ENCODE measurements around the gene MADD.

GRCh38 chr11:47271961-47272661 is 2.2 kb downstream of the MADD start:
- TF ChIP-seq EZH2phosphoT487 (IDR thresholded peaks at IDR 0.05; ENCODE audit: insufficient read depth, low read depth) (no peak), EZH2 (IDR thresholded peaks at IDR 0.05; ENCODE audit: insufficient read depth, poor library complexity, severe bottlenecking) (no peak)
